GM19438 (cell line): ENCODE data around the gene POLN.

Experiments
- ATAC-seq: cut with Tn5 transposase; IDR thresholded peaks from one replicate; pipeline ENCODE4 v1.9.1; 2021; ENCODE audit warnings: low read depth; ENCODE audit not compliant: unreplicated experiment

Gene POLN

DNA sequence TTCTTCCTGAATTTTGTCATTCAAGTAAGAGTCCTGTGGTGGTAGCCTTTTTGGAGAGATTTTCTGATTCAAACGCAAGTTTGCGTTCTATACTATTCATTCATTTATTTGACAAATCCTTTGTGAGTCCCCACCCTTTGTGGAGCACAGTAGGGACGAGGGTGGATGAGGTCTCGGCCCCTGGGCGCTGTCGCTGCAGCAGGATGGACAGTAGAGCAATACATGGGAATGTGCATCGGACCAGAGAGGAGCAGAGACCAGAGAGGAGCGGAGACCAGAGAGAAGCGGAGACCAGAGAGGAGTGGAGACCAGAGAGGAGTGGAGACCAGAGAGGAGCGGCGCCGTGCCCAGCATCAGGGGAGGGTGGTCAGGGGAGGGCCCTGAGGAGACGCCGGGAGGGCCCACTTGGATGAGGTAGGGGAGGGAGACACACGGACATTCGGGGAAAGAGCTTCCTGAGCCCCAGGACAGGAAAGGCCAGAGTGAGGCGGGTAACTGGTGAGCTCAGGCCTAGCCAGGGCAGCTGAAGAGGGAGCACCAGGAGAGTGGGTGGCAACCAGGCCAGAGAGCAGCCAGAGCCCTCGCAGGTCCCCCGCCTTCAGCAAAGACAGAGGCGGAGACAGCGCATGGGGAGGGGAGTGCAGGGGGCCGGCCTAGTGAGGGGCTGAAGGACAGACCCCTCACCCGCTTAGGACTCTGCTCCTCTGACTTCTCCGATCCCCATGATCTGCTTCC, 115.4 kb downstream of the POLN start:
- no peak for ATAC-seq

DNA sequence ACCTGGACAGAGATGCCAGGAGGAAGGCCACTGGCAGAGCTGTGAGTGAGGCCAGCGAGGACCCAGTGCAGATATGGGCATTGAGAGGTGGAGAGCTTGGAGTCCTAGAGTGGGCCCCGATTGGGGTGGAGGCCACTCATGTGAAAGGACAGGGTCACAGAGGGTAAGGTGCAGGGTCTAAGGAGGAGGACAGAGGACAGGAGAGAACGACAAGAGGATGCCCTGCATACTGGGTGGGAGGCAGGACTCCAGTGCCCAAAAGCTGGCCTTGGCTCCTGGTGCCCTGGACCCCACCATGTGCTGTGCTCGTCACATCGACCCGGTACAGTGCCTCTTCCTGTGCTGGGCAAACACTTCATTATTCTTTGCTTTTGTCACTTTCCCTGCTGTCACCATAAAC, 116.1 kb downstream of the POLN start:
- no peak for ATAC-seq

DNA sequence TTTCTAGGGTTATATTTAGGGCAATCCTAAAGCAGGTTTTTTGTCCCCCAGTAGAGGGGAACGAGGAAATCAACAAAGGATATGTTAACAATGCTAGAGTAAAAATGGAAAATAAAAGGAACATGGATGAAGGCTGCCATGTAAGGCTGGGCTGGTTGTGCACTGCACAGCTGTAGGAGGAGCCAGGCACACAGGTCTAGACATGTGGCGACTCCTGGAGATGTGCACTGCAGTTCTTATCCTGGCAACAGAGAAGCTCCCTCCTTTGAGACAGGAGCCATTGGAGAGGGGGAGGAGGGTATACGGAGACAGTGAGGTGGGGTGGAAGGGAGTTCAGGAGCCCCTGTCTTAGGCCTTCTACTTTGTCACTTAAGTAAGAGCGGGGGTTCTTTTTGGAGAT, 116.9 kb downstream of the POLN start:
- ATAC-seq = no peak

DNA sequence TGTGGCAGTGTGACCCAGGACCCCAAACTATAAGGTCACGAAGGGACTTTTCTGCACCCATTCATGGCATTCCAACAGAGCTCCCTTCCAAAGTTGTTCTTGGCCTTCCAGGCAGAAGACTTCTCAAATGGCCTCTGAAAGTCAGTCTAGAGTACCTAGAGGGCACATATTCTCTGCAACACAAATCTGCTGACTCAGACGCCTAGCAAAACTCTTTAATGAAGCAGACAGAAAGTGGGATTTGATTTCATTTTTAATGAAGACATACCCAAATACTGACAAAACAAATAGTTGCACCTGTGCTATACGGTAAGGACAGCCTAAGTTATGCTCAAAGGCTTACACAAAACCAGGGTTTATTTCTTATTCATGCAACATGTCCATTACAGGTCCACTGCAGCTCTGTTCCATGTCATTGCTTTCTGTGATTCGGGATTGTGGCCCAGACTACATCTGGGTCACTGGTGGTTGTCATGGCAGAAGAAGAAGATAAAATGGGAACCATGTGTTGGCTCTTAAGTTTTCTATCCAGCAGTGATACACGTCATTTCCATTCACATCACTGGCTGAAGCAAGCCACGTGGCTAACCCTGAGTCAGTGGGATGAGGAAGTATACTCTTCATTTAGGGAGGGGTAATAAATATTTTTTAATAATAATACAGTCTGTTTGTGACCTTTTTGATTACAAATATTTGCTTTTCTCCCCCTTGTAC, 125.1 kb downstream of the POLN start:
- no peak for ATAC-seq

DNA sequence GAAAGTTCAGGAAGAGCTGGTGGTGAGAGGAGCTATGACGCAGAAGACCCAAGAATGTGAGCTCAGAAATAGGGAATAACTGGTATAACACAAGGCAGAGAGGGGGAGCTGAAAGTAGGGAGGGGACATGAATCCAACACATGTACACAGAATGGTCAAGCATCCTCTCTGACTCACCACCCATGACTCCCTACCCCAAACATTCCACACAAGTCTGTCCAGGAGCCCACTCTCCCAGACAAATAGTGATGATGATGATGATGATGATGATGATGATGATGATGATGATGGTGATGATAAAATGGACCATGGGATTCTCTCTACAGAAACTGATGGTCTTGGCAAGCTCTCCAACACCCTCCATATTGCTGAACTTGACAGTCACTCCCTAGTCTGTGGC, 136.4 kb downstream of the POLN start:
- no peak for ATAC-seq

DNA sequence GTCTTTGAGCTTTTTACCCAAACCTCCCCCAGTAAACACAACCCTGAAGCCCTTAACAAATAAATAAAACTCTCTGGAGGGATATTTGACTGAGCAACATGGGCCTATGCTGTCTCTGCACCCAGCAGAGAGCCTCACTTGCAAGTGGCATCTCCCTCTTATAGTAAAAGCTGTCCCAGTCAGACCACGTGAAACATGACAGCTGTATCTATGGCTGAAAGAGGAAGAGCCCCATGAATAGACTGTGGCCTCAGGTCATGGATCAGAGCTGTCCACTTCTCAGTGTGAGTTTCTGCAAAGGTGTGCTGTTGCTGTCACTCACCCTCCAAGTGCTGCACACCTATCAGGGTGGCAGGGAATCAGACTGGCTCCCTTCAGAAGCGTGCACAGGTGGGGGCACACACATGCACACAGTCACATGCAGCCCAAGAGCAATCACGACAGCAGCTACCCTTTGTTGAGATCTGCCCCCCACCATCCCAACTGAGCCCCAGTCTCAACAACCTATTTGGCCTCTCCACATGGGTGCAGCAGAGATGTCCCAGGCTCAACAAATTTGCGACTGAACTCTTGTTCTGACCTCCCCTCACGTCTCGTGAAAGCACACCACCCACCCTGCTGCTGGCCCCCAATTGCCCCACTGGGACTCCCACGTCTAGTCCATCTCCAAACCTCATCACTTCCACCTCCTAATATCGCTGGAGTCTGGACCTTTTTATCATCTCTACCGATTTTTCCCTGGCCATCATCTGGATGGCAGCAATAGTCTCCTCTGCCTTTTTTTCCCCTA, 137.2 kb downstream of the POLN start:
- no peak for ATAC-seq

DNA sequence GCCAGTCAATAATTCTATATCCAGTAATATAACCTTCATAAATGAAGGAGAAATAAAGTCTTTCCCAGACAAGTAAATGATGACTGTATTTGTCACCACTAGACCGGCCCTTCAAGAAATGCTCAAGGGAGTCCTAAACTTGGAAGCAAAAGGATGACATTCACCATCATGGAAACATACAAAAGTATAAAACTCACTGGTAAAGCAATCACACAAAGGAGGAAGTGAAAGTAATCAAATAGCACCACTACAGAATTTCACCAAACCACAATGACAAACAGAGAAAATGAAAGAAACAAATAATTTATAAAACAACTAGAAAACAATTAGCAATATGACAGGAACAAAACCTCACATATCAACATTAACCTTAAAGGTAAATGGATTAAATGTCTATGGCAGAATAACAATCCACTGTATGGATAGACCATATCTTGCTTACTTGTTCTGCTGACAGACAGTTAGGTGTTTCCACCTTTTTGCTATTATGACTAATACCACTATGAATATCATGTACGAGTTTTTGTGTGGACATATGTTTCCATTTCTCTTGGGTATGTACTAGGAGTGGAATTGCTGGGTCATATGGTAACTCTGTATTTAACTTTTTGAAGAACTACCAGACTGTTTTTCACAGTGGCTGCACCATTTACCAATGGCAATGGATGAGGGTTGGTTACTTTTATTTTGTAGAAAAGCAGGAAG, 137.9 kb downstream of the POLN start:
- ATAC-seq = no peak

DNA sequence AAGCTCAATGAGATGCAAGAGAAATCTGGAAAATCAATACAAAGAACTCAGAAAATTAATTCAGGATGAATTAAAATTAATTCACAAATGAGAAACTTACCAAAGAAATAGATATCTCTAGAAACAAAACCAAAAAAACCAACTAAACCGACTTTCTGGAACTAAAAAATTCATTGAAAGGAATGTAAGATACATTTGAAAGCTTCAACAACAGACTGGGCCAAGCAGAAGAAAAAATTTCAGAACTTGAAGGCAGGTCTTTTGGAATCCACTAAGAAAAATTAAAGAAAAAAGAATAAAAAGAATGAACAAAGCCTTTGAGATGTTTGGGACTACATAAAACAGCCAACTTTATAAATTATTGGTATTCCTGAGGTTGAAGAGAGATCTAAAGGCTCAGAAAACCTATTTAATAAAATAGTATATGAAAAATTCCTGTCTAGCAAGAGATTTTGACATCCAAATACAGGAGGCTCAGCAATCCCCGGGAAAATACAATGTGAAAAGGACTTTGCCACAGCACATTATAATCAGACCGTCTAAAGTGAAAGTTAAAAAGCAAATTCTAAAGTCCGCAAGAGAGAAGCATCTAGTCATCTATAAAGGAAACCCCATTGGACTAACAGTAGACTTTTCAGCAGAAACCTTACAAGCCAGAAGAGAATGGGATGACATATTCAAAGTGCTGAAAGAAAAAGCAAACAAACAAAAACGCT, 138.6 kb downstream of the POLN start:
- ATAC-seq = no peak

DNA sequence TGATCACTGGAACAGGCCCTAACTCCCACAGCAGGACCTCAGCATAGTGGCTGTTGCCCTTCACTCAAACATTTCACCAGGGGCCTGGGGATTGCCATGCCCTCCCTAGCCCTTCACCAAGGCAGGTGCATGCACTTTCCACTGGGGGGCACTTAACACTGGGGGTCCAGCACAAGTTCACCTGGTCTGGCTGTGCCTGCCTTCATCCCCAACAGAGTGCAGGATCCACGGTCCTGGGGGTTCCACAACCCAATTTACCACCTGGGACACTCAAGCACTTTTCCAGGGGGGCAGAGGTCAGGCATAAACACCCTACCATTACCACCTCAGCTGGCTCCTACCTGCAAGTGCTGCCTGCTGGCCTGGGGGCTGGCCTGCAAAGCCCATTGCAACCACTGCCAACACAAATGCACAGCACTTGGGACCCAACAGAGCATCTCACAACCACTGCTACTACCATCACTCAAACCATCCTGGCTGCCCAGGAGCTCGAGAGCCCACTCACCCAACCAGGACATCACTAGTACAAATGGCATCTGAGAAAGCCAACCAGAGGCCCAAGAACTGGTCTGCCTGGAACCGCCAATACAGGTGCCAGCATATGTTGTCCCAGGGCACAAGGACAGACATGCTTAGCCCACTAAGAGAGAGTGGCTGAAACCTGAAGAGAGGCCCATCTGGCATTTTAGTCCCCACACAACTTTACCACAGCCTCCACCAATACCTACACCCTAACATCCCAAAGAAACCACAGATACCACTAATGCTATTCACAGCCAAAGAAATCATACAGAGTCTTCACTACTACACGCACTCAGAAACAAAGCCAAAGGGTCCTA, 139.7 kb downstream of the POLN start:
- ATAC-seq = no peak

DNA sequence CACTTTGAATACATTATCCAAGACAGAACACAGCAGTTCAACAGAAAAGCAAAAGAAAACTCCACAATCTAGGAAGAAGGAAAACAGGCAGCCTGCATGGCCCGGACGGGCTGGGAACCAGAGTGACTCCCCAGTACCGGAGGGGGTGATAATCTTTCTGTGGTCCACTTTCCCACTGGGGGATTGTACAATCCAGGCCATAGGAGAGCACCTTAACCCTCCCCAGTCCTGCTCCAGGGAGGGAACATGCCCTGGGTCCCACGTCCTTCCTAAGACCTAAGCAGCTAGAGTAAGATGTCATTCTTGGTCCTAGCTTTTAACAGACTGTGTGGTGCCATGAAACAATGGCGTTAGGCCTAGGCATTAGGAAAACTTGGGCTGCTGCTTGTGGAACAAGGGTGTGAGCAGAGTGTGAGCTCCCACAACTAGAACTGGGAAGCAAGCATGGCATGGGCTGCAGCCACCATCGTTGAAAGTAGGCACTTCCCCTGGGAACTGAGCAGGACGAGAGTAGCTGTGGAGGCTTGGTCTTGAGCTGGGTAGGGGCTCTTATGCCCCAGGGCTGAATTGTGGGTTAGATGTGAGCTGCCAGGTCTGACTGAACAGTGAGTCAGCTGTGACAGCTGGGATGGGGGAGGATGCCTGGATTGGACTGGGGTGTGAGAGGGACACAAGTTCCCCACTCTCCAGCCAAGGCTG, 140.4 kb downstream of the POLN start:
- ATAC-seq = no peak

DNA sequence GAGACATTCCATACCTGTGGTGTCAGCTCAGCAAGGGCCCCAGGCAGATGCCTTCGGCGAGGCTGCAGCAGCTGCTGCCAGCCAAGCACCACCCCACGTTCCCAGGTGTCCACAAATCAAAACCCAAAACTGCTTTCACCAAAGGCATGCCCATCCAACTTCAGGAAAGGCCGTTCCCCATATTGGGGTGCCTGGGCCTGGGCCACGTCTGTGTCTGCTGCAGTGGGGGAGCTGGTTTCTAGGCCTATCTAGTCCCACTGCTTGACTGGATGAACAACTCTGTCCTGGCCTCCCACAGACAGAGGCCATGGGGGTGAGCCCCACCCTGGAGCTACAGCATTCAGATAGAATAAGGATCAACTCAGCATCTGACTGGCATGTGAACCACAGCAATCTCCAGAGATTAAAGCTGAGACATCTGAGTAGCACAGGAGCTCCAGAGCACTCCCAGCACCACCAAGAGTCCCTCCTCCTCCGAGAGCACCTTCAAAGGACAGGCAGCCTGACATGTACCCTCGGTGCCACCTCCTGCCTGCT, 145.8 kb downstream of the POLN start:
- ATAC-seq = no peak

DNA sequence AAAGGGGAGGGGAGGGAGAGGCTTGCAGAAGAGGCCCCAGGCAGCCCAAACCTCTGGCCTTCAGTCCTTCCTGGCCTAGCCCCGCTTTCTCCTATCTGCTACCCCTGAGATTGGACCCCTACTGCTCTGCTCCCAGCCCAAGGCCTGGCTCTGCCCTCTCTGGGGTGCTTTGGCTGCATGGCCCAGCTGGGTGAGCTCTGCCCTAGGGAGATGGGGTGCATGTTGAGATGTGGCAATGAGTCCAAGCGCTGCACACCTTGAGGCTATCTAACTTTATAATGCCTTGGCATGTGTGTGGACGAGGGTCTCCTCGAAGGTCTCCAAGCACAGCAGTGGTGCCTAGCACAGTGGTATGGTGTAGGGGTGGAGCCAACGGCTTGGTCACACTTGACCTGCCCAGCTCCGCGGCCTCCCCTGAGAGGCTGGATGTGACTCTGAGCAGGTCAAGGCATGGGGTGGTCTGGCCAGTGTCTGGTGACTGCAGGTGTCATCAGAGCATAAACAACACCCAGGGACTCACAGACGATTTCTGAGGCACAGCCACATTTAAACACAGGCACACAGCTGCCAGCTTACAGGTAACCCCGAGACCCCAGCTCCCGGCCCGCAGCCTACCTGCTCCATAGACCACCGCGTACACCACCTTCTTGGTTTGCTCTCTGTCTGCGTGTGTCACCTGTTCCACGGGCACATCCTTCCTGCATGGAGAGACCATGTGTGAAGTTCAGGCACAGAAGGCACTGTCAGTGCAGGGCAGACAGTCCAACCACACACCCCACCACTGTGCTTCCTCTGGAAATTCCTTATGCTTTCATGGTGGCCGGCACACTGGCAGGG, 146.5 kb downstream of the POLN start:
- ATAC-seq = no peak

DNA sequence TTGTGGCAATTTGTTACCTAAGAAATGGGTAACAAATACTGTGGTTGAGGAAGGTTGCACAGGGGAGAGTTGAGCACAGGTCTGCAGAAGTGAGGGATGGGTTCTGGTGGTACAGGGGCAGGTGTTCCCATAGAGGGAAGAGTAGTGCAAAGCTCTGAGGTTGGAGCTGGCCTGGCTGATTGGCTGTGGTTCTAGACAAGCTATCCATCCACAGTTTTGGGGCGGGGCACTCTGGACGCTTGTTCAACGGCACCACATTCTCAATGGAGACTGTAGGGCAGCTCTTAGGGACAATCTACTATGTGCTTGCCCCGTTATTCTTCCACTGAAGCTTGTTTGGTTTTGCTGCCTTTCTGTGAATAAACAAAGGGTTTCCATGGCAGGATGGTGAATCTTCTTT, 147.4 kb downstream of the POLN start:
- ATAC-seq = no peak

DNA sequence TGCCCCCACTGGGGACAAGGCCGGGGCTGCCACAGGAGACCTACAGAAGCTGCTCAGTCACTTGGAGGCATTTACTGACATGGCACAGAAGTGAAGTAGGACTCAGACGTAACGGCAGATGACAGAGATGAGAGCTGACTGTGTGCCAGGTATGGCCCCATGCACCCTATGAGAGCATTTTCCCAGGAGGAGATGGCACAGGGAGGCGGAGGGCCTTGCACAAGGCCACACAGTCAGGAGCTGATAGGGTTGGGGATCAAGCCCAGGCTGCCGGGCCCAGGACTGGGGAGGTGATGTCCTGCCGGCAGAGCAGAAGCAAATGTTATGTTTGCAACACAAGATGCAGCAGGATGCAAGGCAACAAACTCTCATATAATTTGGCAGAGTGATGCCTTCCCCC, 148.7 kb downstream of the POLN start:
- ATAC-seq = no peak

DNA sequence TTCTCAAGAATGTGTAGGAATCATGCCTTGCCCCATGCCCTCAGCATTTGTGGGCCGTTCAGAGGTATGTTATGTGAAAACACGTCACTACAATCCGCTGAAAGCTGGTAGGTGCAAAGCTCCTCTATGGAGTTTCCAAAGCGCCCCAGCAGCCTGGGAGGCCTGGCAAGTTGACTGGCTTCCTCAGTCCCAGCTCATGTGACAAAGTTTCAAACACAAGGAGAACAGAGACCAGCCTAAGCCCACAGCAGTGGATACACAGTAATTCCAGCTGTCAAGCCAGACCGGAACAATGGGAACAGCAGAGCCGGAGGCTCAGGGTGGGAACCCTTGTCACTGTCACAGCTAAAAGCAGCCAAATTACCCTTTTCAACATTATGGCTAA, 149.3 kb downstream of the POLN start:
- ATAC-seq = no peak

DNA sequence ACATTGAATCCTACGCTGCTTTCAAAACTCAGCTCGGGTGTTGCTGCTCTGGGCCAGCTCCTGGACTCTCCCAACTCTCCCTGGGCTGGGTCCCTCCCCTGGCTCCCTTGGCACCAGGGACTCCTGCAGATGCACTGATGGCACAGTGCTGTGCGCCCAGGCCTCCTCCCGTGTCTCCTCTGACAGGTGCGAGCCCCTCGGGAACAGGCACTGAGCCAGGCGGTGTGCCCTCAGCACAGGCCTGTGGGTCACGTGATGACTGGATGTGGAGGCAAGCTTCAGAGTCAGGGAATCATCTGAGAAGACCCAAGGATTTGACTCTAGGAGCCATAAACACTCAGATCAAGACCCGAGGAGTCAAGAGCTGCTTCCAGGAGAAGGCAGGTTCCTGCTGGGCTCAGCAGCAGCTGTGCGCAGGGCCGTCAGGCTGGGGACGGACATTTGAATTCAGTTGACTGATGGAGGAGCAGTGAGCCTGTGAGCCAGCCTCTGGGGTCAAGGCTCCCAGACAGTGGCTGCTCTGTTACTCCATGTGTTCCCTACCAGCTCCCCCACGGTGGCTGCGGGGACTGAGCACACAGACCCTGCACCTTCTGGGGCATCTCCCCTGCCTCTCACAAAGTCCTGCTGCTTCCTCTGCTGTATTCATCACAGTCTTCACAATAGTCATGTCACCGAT, 149.8 kb downstream of the POLN start:
- ATAC-seq = no peak

DNA sequence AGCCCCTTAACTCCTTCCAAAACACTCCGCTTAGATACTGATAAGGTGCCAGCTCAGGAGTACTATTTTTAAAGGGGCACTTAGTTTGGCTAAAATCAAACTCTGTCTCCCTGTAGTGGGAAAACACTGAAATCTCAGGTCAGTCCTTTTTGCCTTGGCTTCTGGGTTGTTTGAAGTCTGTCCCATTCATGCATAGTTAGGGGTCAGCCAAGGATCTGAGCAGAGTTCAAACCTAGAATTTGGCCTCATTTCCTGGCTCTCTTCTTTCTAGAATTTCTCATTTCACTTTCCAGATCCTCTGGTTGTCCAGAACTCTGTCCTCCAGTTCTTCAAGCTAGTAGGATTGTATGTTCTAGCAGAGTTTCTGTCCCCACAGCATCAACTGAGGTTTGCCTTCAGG, 151.3 kb downstream of the POLN start:
- ATAC-seq = no peak
